Measurements from ENCODE around the gene EVL. TPM values are rescaled to one million over a fixed set of nuclear protein-coding genes. Genes with fewer than 3 reads are reported as not detected.

EVL gene
- total and polyA plus RNA-seq, 4 donors: 54.5 to 99.9 (median 78.2) TPM

DNA sequence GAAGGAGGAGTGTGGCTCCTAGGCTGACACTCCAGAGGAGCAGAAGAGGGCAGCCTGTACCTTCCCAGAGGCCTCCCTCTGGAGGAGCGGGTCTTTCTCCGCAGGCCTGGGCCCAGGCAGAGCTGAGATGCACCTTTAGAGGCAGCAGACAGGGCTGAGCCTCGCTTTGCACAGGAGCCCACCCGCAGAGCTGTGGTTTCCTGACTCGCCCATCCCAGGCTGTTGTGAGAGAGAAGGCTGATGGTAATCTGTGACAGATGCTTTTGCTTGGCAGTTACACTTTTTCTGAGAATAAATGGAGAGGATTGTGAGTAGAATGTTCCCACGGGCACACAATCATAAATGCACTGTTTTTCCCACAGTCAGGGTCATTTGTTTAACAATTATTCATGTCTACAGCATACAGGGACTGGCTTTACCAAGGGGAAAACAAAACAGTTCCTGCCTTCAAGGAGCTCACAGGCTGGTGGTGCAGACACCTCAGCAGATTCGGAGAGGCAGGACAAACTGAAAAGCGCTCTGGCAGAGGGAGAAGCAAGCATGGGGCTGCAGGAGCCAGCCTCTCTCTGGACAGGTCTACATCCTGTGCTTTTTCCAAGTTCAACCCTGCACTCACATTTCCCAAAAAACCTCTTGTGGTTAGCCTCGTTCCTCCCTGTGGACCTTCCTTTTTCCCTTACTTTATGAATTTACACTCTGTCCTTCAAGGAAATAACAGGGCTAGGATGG, 13.9 kb downstream of the EVL start:
- no peaks in the 10 kb centered on the region for H3K27me3 ChIP-seq (ENCODE audit: control insufficient read depth in 3 of 3, insufficient read depth in 3 of 3, low read length in 2 of 3)
- WGBS, 2 donors: 38 to 55% methylated on average over 9 of the region's 9 CpGs
- TF ChIP-seq, protein P1, sequence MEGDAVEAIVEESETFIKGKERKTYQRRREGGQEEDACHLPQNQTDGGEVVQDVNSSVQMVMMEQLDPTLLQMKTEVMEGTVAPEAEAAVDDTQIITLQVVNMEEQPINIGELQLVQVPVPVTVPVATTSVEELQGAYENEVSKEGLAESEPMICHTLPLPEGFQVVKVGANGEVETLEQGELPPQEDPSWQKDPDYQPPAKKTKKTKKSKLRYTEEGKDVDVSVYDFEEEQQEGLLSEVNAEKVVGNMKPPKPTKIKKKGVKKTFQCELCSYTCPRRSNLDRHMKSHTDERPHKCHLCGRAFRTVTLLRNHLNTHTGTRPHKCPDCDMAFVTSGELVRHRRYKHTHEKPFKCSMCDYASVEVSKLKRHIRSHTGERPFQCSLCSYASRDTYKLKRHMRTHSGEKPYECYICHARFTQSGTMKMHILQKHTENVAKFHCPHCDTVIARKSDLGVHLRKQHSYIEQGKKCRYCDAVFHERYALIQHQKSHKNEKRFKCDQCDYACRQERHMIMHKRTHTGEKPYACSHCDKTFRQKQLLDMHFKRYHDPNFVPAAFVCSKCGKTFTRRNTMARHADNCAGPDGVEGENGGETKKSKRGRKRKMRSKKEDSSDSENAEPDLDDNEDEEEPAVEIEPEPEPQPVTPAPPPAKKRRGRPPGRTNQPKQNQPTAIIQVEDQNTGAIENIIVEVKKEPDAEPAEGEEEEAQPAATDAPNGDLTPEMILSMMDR (IDR thresholded peaks at IDR 0.05; ENCODE audit: control extremely low read depth, extremely low read depth): no peak
- no peaks in the 10 kb centered on the region for H3K9me3 ChIP-seq (ENCODE audit: control insufficient read depth in 4 of 4, insufficient read depth in 3 of 4, low read length in 3 of 4)
- no peak for ATAC-seq (ENCODE audit: insufficient read depth, low FRiP score)
- DNase-seq: no peak
- no peak overlapping the region for H3K9ac ChIP-seq (ENCODE audit: insufficient read depth in 1 of 2, low read length in 2 of 2)
- H3K4me3 ChIP-seq: no peak overlapping the region
- no peaks in the 10 kb centered on the region for H3K36me3 ChIP-seq (ENCODE audit: control insufficient read depth in 4 of 4, insufficient read depth in 4 of 4, low read length in 4 of 4)
- peaks cover 6 to 36% (median 14%) of the 10 kb centered on the region in 5 donors for H3K4me1 ChIP-seq (ENCODE audit: control insufficient read depth in 5 of 5, insufficient read depth in 5 of 5, low read length in 5 of 5)
- H3K27ac ChIP-seq (ENCODE audit: low read depth in 1 of 2, low read length in 1 of 2): peak overlapping the region in 1 of 2 donors; percentile 20

DNA sequence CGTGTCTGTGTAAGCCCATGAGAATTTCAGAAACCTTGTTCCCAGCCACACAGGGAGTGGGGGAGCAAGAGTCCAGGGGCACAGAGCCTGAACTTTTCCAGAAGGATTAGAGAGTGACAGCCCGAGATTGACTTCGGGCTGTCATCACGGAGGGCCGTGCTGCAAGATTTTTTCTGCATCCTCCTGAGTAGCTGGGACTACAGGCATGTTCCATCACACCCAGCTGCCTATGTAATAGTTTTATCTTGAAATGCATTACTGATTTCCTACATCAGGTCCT, 14.4 kb downstream of the EVL start:
- TF ChIP-seq, protein P1 (IDR thresholded peaks at IDR 0.05; ENCODE audit: control extremely low read depth, extremely low read depth): no peak
- Histone ChIP-seq H3K27ac (ENCODE audit: low read depth in 1 of 2, low read length in 1 of 2) (peak overlapping the region in 1 of 2 donors; percentile 20), H3K9ac (ENCODE audit: insufficient read depth in 1 of 2, low read length in 2 of 2) (no peak overlapping the region), H3K4me3 (no peak overlapping the region), H3K36me3 (ENCODE audit: control insufficient read depth in 4 of 4, insufficient read depth in 4 of 4, low read length in 4 of 4) (peaks cover 0 to 2% (median 0%) of the 10 kb centered on the region in 4 donors), H3K4me1 (ENCODE audit: control insufficient read depth in 5 of 5, insufficient read depth in 5 of 5, low read length in 5 of 5) (peaks cover 1 to 33% (median 13%) of the 10 kb centered on the region in 5 donors), H3K27me3 (ENCODE audit: control insufficient read depth in 3 of 3, insufficient read depth in 3 of 3, low read length in 2 of 3) (no peaks in the 10 kb centered on the region), H3K9me3 (ENCODE audit: control insufficient read depth in 4 of 4, insufficient read depth in 3 of 4, low read length in 3 of 4) (no peaks in the 10 kb centered on the region)
- 72 to 77% methylated on average over 5 of the region's 5 CpGs for WGBS, 2 donors
- DNase-seq (peak in 1 of 3 donors; percentile 38), ATAC-seq (ENCODE audit: insufficient read depth, low FRiP score) (no peak)

DNA sequence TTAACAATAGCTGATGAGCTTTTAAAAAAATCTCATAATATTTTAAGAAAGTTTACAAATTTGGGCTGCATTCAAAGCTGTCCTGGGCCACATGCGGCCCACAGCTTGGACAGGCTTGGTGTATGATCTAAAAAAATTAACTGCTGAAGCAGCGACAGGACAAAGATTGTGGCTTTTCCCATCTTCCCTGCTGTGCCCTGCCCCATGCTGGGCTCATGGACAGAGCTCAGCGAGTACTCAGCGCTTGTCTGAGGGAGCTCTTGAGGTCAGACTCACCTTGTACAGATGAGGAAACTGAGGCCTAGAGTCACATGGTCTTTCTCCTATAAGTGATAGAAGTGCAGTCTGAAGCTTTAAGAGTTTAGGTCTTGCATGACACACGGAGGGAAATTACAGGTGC, 15.0 kb downstream of the EVL start:
- no peak for ATAC-seq (ENCODE audit: insufficient read depth, low FRiP score)
- H3K27ac ChIP-seq (ENCODE audit: low read depth in 1 of 2, low read length in 1 of 2): peak overlapping the region in 1 of 2 donors; percentile 7
- 87 to 89% methylated on average over 5 of the region's 5 CpGs for WGBS, 2 donors

More for the DNA sequence above, 15.0 kb downstream of the EVL start:
- Histone ChIP-seq H3K9me3 (ENCODE audit: control insufficient read depth in 4 of 4, insufficient read depth in 3 of 4, low read length in 3 of 4) (no peaks in the 10 kb centered on the region), H3K27me3 (ENCODE audit: control insufficient read depth in 3 of 3, insufficient read depth in 3 of 3, low read length in 2 of 3) (no peaks in the 10 kb centered on the region), H3K36me3 (ENCODE audit: control insufficient read depth in 4 of 4, insufficient read depth in 4 of 4, low read length in 4 of 4) (peaks cover 0 to 4% (median 1%) of the 10 kb centered on the region in 4 donors), H3K9ac (ENCODE audit: insufficient read depth in 1 of 2, low read length in 2 of 2) (no peak overlapping the region), H3K4me1 (ENCODE audit: control insufficient read depth in 5 of 5, insufficient read depth in 5 of 5, low read length in 5 of 5) (peaks cover 0 to 28% (median 9%) of the 10 kb centered on the region in 5 donors), H3K4me3 (no peak overlapping the region)
- no peak for DNase-seq
- TF ChIP-seq, protein P1 (IDR thresholded peaks at IDR 0.05; ENCODE audit: control extremely low read depth, extremely low read depth): no peak

All from lung (tissue), 12 donors.